GM18517 (cell line): ENCODE measurements around the gene MUL1.

ENCODE experiments used
- ATAC-seq: cut with Tn5 transposase; IDR thresholded peaks from one replicate; pipeline ENCODE4 v1.9.1; 2021; ENCODE audit warnings: mild to moderate bottlenecking, moderate library complexity; ENCODE audit not compliant: unreplicated experiment

Gene MUL1, protein sequence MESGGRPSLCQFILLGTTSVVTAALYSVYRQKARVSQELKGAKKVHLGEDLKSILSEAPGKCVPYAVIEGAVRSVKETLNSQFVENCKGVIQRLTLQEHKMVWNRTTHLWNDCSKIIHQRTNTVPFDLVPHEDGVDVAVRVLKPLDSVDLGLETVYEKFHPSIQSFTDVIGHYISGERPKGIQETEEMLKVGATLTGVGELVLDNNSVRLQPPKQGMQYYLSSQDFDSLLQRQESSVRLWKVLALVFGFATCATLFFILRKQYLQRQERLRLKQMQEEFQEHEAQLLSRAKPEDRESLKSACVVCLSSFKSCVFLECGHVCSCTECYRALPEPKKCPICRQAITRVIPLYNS

DNA sequence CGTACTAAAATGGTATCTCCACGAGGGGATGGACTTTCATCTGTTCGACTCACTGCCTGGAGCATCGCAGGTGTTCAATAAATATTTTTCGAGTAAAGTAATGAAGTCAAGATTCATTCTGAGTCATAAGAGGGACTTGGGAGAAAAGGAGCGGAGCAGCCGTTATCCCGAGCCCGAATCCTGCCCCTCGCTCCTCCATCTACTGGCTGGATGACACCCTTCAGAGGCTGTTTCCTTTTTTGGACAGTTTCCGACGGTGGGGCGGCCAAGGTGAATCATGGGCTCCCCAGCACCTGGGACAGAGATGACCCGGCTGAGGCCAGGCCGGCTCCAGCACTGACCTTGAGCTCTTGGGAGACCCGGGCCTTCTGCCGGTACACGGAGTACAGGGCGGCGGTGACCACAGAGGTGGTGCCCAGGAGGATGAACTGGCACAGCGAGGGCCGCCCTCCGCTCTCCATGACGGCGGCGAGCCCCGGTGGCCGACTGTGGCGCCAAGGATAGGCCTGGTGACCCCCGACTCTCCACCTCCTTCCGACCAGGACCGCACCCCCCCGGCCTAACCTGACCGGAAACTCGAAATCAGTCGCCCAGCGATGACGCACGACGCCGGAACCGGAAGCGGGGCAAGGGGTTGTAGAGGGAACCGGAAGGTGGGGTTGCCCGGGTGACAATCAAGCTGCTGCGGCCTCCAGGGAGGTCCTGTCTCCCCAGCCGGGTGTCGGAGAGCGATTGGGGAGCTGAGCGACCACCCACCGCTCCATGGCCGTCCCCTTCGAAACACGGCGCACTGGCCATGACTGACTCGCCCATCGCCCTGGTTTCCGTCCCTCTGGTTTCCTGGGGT is at the start of gene MUL1:
Gene MUL1 (minus strand): TSS at position 588 of the 847 bp plus-strand sequence. CDS start 127 bp downstream, at position 461.
- peak; percentile 75 for ATAC-seq

DNA sequence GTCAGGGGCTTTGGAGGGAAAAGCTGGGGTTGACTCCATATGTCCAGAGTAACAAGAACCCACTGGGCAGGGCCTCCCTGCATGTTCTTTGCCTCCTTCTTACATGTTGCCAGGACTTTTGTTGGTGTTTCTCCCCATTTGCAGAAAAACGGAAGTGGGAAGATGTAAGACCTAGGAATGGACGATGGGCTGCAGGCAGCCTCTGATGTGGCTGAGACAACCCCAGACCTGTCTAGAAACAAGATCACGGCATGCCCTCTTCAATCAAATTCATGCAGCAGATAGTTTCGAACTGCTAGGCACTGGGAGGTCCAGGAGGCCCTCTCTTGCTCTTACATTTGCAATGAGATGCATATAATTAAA is 47.8 kb upstream of the MUL1 start:
- ATAC-seq: no peak

- no peak for ATAC-seq
Measured at GRCh38 chr1:20555025-20555757, 47.2 kb upstream of the MUL1 start.

DNA sequence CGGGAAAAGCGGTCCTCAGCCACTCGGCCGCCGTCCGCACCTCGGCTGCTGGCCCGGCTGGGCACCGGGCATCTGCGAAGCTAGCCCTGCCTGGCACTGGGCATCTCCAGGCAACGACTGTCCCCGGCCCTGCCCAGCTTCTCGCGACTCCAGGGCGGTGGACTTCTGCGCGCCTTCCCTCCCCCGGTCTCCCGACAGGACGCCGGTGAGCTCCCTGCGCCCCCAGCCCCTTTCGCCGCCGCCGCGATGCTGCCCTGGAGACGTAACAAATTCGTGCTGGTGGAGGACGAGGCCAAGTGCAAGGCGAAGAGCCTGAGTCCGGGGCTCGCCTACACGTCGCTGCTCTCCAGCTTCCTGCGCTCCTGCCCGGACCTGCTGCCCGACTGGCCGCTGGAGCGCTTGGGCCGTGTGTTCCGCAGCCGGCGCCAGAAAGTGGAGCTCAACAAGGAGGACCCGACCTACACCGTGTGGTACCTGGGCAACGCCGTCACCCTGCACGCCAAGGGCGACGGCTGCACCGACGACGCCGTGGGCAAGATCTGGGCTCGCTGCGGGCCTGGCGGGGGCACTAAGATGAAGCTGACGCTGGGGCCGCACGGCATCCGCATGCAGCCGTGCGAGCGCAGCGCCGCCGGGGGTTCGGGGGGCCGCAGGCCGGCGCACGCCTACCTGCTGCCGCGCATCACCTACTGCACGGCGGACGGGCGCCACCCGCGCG is 44.9 kb upstream of the MUL1 start:
- no peak for ATAC-seq

GRCh38 chr1:20551945-20552727 is 44.2 kb upstream of the MUL1 start, which contains the start of gene FAM43B:
TSS of gene FAM43B (plus strand) at chr1:20552573. CDS start at chr1:20552974, 401 bp downstream.
- ATAC-seq: no peak

DNA sequence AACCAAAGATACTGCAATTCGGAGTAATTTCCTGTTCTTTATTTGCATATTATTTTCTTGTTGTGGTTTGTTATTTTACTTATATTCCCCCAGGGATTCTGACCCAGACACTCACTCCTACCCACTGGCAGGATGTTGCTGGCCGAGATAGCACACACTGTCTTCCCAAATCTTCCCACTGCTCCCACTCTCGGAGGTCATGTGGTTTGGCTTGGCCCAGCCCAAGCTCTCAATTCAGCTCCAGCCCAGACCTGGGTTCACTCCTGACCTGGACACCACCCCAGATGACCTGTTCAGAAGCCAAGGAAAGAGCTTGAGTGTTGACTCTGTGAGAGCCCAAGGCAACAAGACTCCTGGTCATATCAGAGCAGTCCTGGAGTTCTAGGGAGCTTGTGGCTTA is 43.2 kb upstream of the MUL1 start:
- no peak for ATAC-seq

- no peak for ATAC-seq
Measured at GRCh38 chr1:20546637-20547036, 38.7 kb upstream of the MUL1 start.

GRCh38 chr1:20540281-20540680 is 32.3 kb upstream of the MUL1 start:
- no peak for ATAC-seq

- ATAC-seq: no peak
Measured at GRCh38 chr1:20538760-20539551, 31.0 kb upstream of the MUL1 start.

GRCh38 chr1:20538227-20538626 is 30.3 kb upstream of the MUL1 start:
- no peak for ATAC-seq

DNA sequence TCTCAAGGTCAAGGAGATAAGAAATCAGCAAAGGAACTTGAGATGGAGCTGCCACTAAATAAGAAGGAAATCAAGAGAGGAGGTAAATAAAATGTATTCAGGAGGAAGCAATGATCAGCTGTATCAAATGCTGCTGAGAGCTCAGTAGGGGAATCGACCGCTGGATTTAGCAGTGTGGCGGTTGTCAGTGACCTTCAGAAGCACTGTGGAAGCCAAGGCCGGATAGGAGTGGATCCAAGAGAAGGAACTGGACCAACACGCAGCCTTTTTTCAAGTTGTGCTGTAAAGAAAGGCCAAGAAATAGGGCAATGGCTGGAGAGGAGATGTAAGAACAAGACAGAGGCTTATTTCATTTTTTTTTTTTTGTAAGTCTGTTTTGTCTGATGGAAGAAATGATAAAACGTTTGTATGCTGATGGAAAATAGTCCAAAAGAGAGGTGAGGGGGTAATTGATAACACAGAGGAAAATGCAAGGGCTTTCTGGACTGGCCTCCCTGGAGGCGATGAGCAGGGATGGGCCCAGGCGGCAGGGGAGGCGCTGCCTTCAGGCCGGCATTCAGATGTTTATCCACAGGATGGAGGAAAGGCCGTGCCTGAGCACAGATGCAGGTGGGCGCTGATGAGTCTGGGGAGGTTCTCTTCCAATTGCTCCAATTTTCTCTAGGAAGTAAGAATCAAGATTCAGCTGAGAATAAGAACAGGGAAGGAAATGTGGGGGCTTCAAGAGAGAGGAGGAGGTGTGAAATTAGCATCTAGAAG is 26.9 kb upstream of the MUL1 start:
- no peak for ATAC-seq

DNA sequence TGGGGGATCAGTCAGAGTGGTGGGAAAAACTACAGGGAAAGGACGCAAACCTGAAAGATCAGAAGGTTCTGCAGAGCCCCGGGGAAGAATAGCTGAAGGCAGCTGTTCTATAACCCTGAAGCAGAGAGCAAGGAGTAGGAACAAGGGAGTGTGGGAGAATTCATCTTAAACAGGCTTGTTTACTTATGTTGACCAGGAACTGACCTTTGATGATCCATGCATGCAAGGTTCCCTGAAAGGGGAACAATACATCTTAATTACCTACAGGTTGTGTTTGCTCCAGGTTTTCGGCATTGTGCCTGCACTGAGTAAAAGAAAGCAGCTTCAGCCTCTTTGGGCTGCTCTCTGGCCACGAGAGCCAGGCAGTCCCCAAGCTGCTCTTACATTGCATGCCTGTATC is 25.7 kb upstream of the MUL1 start:
- ATAC-seq: no peak

DNA sequence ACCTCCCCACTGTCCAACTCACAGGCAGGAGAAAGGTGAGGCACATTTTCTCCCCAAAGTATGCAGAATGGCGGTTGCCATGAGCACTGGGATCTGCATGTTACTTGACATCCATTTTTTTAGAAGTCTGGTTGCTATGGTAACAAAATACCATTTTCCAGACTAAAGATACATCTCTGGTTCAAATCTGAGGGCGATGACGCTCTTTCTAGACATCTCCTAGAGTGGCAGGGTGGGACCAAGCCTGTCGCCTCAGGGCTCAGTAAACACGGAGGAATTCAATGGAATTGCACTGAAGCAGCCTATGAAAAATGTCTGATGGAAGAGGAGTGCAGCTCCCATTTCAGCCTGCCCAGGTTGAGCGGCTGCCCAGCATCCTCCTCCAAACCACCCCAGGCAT is 22.9 kb upstream of the MUL1 start:
- ATAC-seq: no peak

DNA sequence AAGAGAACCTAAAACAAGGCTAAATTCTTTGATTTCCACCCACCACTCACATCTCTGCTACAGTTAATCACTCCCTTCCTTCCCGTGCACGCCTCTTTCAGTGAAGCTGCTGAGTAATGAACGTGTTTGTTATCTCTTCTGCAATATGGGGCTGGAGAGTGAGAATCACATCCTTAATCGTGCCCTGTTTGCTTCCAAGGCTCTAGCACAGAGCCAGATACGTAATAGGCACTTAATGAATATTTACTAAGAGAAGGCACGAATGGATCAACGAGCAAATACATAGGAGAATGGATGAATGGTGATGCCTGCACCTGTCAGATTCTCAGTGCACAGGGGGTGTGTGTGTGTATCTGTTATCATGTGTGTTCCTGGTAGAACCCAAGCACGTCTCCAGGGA is 22.4 kb upstream of the MUL1 start:
- ATAC-seq: no peak

DNA sequence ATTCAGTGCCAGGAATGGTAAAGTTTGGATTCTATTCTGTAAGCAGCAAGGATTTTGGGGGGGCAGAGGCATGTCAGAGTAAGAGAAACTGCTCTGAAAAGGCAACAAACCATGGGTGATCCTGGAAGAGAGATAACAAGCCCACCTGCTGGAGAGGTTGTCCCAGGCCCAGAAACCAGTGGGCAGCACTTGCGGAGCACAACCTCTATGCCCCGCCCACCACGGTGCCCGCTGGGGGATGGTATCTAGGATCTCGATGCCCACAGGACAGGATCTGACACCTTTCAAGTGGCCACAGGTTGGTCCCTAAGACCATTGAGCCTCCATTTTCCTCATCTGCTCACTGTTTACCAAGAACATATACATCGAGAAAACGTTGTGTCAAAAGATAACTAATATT is 20.3 kb upstream of the MUL1 start:
- ATAC-seq: no peak

- no peak for ATAC-seq
Measured at GRCh38 chr1:20526267-20526666, 18.3 kb upstream of the MUL1 start.

DNA sequence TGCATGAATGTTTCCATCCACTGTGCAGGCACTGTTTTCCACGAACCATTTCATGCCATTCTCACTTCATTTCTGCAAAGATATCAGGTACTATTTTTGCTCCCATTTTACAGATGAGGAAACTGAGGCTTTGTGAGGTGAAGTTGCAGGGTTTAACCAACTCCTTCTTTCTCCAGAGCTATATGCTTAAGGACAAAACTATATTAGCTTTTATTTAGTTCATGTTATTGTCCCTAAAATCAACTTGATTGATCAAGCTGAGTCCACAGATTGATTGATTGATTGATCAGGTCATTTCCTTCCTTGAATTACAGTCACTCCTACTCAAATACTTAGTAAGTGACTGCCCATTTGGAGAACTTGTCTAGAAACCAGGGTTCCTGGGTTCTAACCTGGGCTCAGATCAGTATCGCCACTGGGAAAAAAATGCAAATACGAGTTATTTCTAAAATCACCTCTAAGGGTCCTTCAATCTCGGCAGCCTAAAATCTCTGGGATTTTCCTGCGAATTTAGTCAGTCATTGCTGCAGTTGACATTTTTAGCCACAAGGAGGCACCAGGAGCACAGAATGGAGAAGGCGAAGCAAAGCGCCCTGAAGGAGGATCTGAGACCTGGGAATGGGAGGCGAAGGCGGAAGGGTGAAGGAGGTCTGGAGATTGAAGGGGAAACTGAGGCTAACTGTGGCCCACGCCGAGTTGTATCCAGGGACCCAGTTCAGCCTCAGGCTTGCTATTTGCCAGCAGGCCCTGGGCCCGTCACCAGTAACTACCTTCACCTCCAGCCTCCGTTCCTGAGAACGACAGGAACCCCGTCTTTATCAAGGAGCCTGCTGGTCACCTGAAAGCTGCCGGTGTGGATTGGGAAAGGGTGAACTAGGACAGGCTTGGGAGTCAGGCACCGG is 14.3 kb upstream of the MUL1 start:
- ATAC-seq: no peak
